ENCODE measurements around the gene PHF21B.

PHF21B gene

GRCh38 chr22:44845796-44846720 lies 163.7 kb downstream of the PHF21B start:
- DNase-seq (ENCODE audit: low read depth in 2 of 2), result no peak

DNA sequence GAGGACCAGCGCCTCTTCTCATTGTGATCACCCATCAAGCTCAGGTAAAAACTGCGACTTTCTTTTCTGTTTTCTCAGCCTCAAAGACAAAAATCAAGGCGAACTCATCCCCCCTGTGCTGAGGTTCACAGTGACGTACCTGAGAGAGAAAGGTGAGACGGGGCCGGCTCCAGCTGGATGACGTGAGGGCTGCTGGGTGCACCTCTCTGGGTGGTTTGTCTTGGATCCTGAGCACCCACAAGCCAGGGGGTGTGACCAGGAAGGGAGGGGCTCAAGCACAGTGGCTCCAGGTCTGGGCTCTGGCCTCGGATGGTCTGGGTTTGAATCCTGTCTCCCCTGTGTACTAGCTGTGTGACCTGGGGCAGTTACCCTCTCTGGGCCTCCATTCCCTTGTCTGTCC lies 164.6 kb downstream of the PHF21B start:
- no peak for DNase-seq (ENCODE audit: low read depth in 2 of 2)

DNA sequence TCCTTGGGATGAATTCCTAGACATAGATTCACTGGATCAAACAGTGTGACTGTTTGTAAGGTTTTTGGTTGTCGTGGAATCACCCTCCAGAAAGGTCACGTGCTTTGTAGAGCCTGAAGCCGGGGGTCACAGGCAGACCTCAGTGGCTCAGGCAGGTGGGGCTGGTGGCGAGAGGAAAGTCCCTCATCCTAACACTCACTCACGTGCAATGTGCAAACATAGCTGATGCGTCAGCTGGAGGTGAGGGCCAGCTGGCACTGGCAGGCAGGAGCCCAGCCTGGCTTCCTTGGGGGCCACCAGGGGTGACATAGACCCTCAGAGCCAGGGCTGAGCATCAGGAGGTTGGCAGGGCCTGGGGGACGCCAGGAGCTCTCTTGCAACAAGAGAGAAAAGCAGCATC lies 167.4 kb downstream of the PHF21B start:
- DNase-seq (ENCODE audit: low read depth in 2 of 2), result no peak

DNA sequence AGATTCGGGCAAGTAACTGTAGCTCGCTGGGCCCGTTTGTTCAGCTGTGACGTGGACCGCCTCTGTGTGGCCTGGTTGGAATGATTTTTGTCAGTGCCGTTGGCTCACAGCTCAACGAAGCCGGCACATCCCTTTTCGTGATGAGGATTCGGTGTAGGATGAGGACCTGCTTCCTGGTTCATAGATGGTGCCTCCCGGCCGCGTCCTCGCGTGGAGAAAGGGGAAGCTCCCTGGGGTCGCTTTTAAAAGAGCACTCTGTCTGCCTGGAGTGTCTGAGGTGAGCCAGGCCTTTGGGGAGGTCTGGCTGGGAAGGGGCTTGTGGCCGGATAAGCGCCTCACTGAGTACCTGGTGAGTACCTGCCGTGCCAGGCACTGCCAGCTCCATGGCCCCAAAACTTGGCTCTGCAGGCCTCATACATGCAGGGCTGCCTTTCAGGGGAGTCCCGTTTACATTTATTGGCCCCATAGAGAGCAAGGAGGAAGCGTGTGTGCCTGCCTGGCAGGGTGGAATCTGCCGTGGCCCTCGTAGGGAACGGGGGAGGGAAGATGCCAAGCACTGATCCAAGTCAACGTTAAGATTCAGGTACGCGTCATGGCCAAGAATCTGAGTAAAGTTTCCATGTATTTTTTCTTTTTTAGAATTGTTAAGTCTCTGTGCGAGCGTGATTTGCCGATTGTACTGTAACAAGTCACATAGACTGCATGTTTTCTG lies 169.0 kb downstream of the PHF21B start:
- no peak for DNase-seq (ENCODE audit: low read depth in 2 of 2)

- DNase-seq (ENCODE audit: low read depth in 2 of 2), result no peak
Measured at GRCh38 chr22:44839721-44840120, 170.1 kb downstream of the PHF21B start.

DNA sequence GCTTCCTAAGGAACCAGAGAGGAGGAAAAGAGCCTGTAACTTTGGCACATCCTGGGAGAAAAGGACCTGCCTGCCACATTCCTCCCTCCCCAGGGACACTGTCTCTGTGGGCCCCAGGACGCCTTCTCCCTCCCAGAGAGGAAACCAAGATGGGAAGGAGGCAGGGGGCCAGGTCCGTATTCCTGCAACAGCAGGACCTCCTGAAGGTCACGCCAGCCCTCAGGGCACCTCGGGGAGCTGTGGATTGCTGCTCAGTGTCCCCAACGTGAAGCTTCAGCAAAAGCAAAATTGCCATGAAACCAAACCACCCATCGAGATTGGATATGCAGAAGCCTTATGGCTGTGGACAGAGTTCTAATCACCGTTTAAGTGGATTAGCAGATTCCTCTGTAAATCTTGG lies 170.7 kb downstream of the PHF21B start:
- no peak for DNase-seq (ENCODE audit: low read depth in 2 of 2)

DNA sequence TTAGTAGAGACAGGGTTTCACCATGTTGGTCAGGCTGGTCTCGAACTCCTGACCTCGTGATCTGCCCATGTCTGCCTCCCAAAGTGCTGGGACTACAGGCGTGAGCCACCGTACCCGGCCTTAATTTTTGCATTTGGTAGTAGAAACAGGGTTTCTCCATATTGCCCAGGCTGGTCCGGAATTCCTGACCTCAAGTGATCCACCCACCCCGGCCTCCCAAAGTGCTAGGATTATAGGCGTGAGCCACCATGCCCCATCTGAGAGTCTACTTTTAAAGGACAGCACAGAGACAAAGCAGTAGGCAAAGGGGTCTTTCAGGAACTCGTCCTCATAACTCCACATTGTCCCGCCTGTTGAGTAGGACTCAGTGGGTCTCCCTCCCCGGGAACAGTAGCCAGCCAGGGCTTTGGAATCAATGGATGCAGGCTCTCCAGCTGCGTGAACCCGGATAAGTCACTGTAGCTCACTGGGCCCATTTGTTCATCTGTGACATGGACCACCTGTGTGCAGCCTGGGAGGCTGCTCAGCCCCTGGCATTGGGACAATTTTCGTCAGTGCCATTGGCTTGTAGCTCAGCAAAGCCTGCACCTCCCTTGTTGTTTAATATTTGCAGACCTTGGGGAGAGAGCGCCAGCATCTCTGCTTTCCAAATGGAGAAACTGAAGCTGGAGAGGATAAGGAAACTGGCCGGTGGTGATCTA lies 171.3 kb downstream of the PHF21B start:
- no peak for DNase-seq (ENCODE audit: low read depth in 2 of 2)

DNA sequence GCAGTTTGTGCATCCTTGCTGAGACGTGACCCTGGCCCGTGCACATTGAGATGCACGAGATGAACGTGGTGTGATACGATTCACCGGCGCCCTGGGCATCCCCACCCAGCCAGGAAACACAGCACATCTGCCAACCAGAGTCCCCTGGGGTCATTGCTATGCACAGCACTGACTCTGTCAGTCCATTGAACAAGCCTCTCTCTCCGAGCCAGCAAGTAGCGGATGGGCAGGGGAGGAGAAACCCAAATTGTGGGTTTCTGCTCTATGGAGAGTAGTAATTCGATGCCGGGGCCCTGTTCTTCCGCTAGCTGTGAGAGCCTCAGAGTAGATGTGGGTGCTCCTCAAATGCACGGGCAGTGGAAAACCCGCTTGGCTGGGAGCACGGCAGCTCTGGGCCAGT lies 172.3 kb downstream of the PHF21B start:
- DNase-seq (ENCODE audit: low read depth in 2 of 2), result no peak

GRCh38 chr22:44834065-44834464 lies 175.7 kb downstream of the PHF21B start:
- DNase-seq (ENCODE audit: low read depth in 2 of 2), result no peak

DNA sequence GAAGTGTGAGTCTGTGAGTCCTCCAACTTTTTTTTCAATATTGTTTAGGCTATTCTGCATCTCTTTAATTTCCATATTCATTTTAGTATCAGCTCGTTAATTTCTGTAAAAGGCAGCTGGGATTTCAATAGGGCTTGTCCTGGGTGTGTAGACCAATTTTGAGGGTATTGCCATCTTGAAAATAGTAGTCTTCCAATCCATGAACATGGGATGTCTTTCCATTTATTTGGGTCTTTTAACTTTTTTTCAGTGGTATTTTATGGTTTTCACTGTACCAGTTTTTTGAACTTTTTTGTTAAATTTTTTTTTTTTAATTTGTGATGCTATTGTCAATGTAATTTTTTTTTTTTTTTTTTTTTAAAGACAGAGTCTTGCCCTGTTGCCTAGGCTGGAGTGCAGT lies 177.9 kb downstream of the PHF21B start:
- no peak for DNase-seq (ENCODE audit: low read depth in 2 of 2)
